DOHH2 (cell line): Measurements from ENCODE around the gene AUTS2.

ENCODE experiments used
- H3F3A ChIP-seq: fragments of 200-600 bp; sonication (generic), shearing (Covaris generic); 2 replicates; pipeline ENCODE4 v1.6.0; 2016; ENCODE audit warnings: antibody characterized with exemption, mild to moderate bottlenecking; ENCODE audit not compliant: control insufficient read depth, insufficient read depth
- H3K27ac ChIP-seq: fragments of 200-600 bp; sonication (generic); 2 replicates; pipeline ENCODE4 v1.5.1; 2014; ENCODE audit warnings: low read depth, mild to moderate bottlenecking, low read length, moderate library complexity
- H3K27me3 ChIP-seq: fragments of 200-600 bp; sonication (generic); 2 replicates; pipeline ENCODE4 v1.6.1; 2014; ENCODE audit warnings: mild to moderate bottlenecking, low read length, mixed read lengths; ENCODE audit not compliant: control insufficient read depth
- H3K36me3 ChIP-seq: fragments of 200-600 bp; sonication (generic); 2 replicates; pipeline ENCODE4 v1.6.1; 2014; ENCODE audit warnings: mild to moderate bottlenecking, low read length, moderate library complexity, mixed read lengths; ENCODE audit not compliant: control insufficient read depth
- H3K4me1 ChIP-seq: fragments of 200-600 bp; sonication (generic); 2 replicates; pipeline ENCODE4 v1.6.1; 2014; ENCODE audit warnings: mild to moderate bottlenecking, low read length, mixed read lengths; ENCODE audit not compliant: control insufficient read depth
- H3K4me2 ChIP-seq: fragments of 200-600 bp; sonication (generic); 2 replicates; pipeline ENCODE4 v1.6.0; 2014; ENCODE audit warnings: mild to moderate bottlenecking, low read length, moderate library complexity
- H3K4me3 ChIP-seq: fragments of 200-600 bp; sonication (generic); 2 replicates; pipeline ENCODE4 v1.5.1; 2014; ENCODE audit warnings: mild to moderate bottlenecking, low read length, mixed read lengths
- H3K79me2 ChIP-seq: fragments of 200-600 bp; sonication (generic); 2 replicates; pipeline ENCODE4 v1.6.1; 2014; ENCODE audit warnings: mild to moderate bottlenecking, low read length, mixed read lengths; ENCODE audit not compliant: control insufficient read depth
- H3K9me2 ChIP-seq: fragments of 200-600 bp; sonication (generic); replicated peaks from 2 replicates; pipeline ENCODE4 v1.6.1; 2014; ENCODE audit warnings: mild to moderate bottlenecking, low read length, mixed read lengths; ENCODE audit not compliant: control insufficient read depth
- H3K9me3 ChIP-seq: fragments of 200-600 bp; sonication (generic); 2 replicates; pipeline ENCODE4 v1.6.1; 2014; ENCODE audit warnings: antibody characterized with exemption, low read length, mixed read lengths; ENCODE audit not compliant: control insufficient read depth, insufficient read depth
- H4K20me1 ChIP-seq: fragments of 200-600 bp; sonication (generic); 2 replicates; pipeline ENCODE4 v1.6.0; 2014; ENCODE audit warnings: low read depth, mild to moderate bottlenecking, antibody characterized with exemption, low read length, moderate library complexity; ENCODE audit not compliant: control insufficient read depth, insufficient read depth
- CTCF ChIP-seq: fragments of 200-600 bp; sonication (generic); IDR thresholded peaks from one replicate; pipeline ENCODE4 v1.5.1; 2014; ENCODE audit warnings: antibody characterized with exemption, mild to moderate bottlenecking, low read depth, low read length; ENCODE audit not compliant: poor library complexity, severe bottlenecking
- EZH2phosphoT487 ChIP-seq: fragments of 200-600 bp; sonication (generic); IDR thresholded peaks from 2 replicates; pipeline ENCODE4 v1.6.1; 2017; ENCODE audit warnings: borderline replicate concordance, mild to moderate bottlenecking, antibody characterized with exemption, low read length, moderate library complexity, mixed read lengths

The AUTS2 gene

GRCh38 chr7:70583965-70584883, 985.9 kb downstream of the AUTS2 start:
- Histone ChIP-seq H3F3A (no peaks in the 10 kb centered on the region), H3K4me2 (no peak overlapping the region), H3K36me3 (no peaks in the 10 kb centered on the region), H3K4me1 (no peaks in the 10 kb centered on the region), H3K79me2 (no peaks in the 10 kb centered on the region), H4K20me1 (no peaks in the 10 kb centered on the region), H3K27ac (no peak overlapping the region), H3K27me3 (no peaks in the 10 kb centered on the region), H3K9me3 (no peaks in the 10 kb centered on the region), H3K9me2 (no peaks in the 10 kb centered on the region), H3K4me3 (no peak overlapping the region)
- TF ChIP-seq CTCF = no peak
- no peak for TF ChIP-seq EZH2phosphoT487

- Histone ChIP-seq H3K9me3 (no peaks in the 10 kb centered on the region), H4K20me1 (no peaks in the 10 kb centered on the region), H3K27me3 (no peaks in the 10 kb centered on the region), H3K79me2 (no peaks in the 10 kb centered on the region), H3F3A (no peaks in the 10 kb centered on the region), H3K4me3 (no peak overlapping the region), H3K4me2 (no peak overlapping the region), H3K4me1 (no peaks in the 10 kb centered on the region), H3K9me2 (no peaks in the 10 kb centered on the region), H3K27ac (no peak overlapping the region), H3K36me3 (no peaks in the 10 kb centered on the region)
- no peak for TF ChIP-seq EZH2phosphoT487
- TF ChIP-seq CTCF = peak; percentile 29
These were observed 986.8 kb downstream of the AUTS2 start for GRCh38 chr7:70585071-70585470.

- Histone ChIP-seq H3K36me3 (no peaks in the 10 kb centered on the region), H3K4me2 (no peak overlapping the region), H3K9me3 (no peaks in the 10 kb centered on the region), H3K4me3 (no peak overlapping the region), H3F3A (no peaks in the 10 kb centered on the region), H3K9me2 (no peaks in the 10 kb centered on the region), H3K79me2 (no peaks in the 10 kb centered on the region), H3K27me3 (no peaks in the 10 kb centered on the region), H4K20me1 (no peaks in the 10 kb centered on the region), H3K27ac (no peak overlapping the region), H3K4me1 (no peaks in the 10 kb centered on the region)
- TF ChIP-seq EZH2phosphoT487 (no peak), CTCF (no peak)
These were observed 988.5 kb downstream of the AUTS2 start for GRCh38 chr7:70586822-70587221.
